ENCODE data around the gene STPG3. TPM values are rescaled to one million over a fixed set of nuclear protein-coding genes. Genes with fewer than 3 reads are reported as not detected.

The STPG3 gene
- total and polyA plus RNA-seq, 9 of the 15 experiments (the other 6 are each of a cell fraction or from before 2014, with no cell fraction given), result not detected

GRCh38 chr9:137224830-137225694 is 26.0 kb upstream of the STPG3 start, which contains the start of gene CYSRT1:
Gene CYSRT1 (plus strand): TSS chr9:137225174. CDS start chr9:137225622, 448 bp downstream.
- Histone ChIP-seq H3K9ac (ENCODE audit: insufficient read depth in 1 of 2, low read depth in 2 of 2, low read length in 2 of 2) (peak within 1 kb of the TSS; percentile 85 to 97), H3K27ac (ENCODE audit: extremely low read depth, low read depth, low read length) (peak within 1 kb of the TSS; percentile 83), H3K36me3 (ENCODE audit: control insufficient read depth, insufficient read depth, low read length) (no peaks in the 10 kb centered on the region; the same call in 2 of the 3 replicates), H4K20me1 (replicated peaks; ENCODE audit: control insufficient read depth, insufficient read depth, low read length) (no peaks in the 10 kb centered on the region), H3K27me3 (ENCODE audit: control insufficient read depth in 2 of 2, insufficient read depth in 2 of 2, low read length in 2 of 2) (no peaks in the 10 kb centered on the region), H3K4me1 (replicated peaks in 1 of 2; ENCODE audit: control insufficient read depth in 2 of 2, insufficient read depth in 2 of 2, low read length in 2 of 2) (peaks cover 21 to 95% of the 10 kb centered on the region in 2 experiments), H3K9me3 (replicated peaks; ENCODE audit: control insufficient read depth, insufficient read depth, low read depth, low read length) (no peaks in the 10 kb centered on the region), H3K4me2 (ENCODE audit: insufficient read depth, low read length) (peak within 1 kb of the TSS; percentile 92), H3K4me3 (peak within 1 kb of the TSS; percentile 85), H3K79me2 (ENCODE audit: control insufficient read depth, insufficient read depth, low read length) (no peaks in the 10 kb centered on the region), H2AFZ (ENCODE audit: low read depth, low read length) (peak within 1 kb of the TSS; percentile 89), H3K9me1 (ENCODE audit: control insufficient read depth, insufficient read depth, low read length) (no peaks in the 10 kb centered on the region)
- BruUV-seq (replicated peaks), result no TSS peak
- TF ChIP-seq DNMT1 (IDR thresholded peaks at IDR 0.05), result no peak
- TF ChIP-seq TFAM (CRISPR knock-in tag; conservative IDR thresholded peaks at IDR 0.05), result no peak
- no peak for TF ChIP-seq NEUROD1 (IDR thresholded peaks at IDR 0.05; ENCODE audit: borderline replicate concordance, low read depth, low read length, partially characterized antibody)
- no peak for TF ChIP-seq CREB3L1 (IDR thresholded peaks at IDR 0.05; ENCODE audit: borderline replicate concordance, low read depth)
- TF ChIP-seq ZNF740 (CRISPR knock-in tag; IDR thresholded peaks at IDR 0.05), result no peak
- TF ChIP-seq ZNF740 (tag; IDR thresholded peaks at IDR 0.05), result no peak
- TF ChIP-seq CCNT2 (IDR thresholded peaks at IDR 0.05; ENCODE audit: borderline replicate concordance, extremely low read depth, insufficient read length, low read depth, low read length), result no peak
- TF ChIP-seq CBFB (CRISPR knock-in tag; IDR thresholded peaks at IDR 0.05), result no peak
- no peak for TF ChIP-seq ZNF146 (CRISPR knock-in tag; IDR thresholded peaks at IDR 0.05; ENCODE audit: unreplicated experiment)
- no peak for TF ChIP-seq CREB1 (IDR thresholded peaks at IDR 0.05)
- TF ChIP-seq CREB1 (CRISPR knock-in tag; IDR thresholded peaks at IDR 0.05), result 0 out of 2 replicates have a peak, but pooled peaks have one; percentile 16
- no peak for TF ChIP-seq ZKSCAN8 (CRISPR knock-in tag; IDR thresholded peaks at IDR 0.05)
- no peak for TF ChIP-seq PYGO2 (tag; IDR thresholded peaks at IDR 0.05)
- TF ChIP-seq TFAP4 (CRISPR knock-in tag; IDR thresholded peaks at IDR 0.05; ENCODE audit: borderline replicate concordance), result peak; percentile 13; the same call in 1 of the 2 replicates
- CTCF ChIA-PET (ENCODE audit: low intra/inter-chr PET ratio), result interaction anchor here (0.6 to 1.0 kb wide), 2 partner anchors 47 to 438 kb away, joined by 3 to 4 read pairs; no protein-coding TSS in a partner anchor
- ATAC-seq, result no peak
- intact Hi-C loops (cut with micrococcal nuclease), result no loop called here
- FAIRE-seq, result no peak
- peak in 2 of 4 experiments; percentile 27 to 34 for DNase-seq (ENCODE audit: extremely low read depth in 1 of 4, low spot score in 3 of 4)
- in situ Hi-C loops (cut with MboI), result loop anchor here (5.0 to 25.0 kb wide), 3 partner anchors 38 to 438 kb away; partner anchors contain the start of genes ANAPC2, CCDC183, SSNA1 and TMEM141
- POLR2A ChIA-PET, result interaction anchor here (0.5 to 2.1 kb wide), 5 partner anchors 15 to 691 kb away, joined by 3 to 12 read pairs (median 4); partner anchors contain the start of gene TUBB4B
- 46% methylated on average over 19 of the region's 23 CpGs for WGBS (ENCODE audit: insufficient coverage, low coverage, missing lambda C conversion rate)
